ENCODE data around the gene EPHA4. TPM values are rescaled to one million over a fixed set of nuclear protein-coding genes. Genes with fewer than 3 reads are reported as not detected.

The EPHA4 gene
- polyA plus RNA-seq, 1 of the 3 experiments (the other 2 are of a cell fraction): 0.90 TPM

DNA sequence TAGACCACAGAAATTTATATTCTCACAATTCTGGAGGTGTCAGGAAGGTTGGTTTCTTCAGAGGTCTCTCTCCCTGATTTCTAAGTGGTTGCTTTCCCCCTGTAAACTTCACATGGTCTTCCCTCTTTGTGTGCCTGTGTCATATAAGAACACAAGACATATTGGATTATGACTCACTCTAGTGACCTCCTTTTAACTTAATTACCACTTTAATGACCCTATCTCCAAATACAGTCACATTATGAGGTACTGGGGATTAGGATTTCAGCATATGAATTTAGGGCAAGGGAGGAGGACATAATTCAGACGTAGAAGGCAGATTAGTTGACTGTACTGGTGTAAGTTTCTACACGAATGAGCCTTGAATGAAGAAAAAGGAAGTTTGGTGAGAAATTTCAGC, 38.2 kb upstream of the EPHA4 start:
- no peaks in the 10 kb centered on the region for H3K9me2 ChIP-seq
- H4K20me1 ChIP-seq (ENCODE audit: insufficient read depth): no peaks in the 10 kb centered on the region
- H2AFZ ChIP-seq (ENCODE audit: low read depth): no peak overlapping the region
- ChIA-PET CTCF (no interaction called here), POLR2A (no interaction called here)
- TF ChIP-seq, protein P1, sequence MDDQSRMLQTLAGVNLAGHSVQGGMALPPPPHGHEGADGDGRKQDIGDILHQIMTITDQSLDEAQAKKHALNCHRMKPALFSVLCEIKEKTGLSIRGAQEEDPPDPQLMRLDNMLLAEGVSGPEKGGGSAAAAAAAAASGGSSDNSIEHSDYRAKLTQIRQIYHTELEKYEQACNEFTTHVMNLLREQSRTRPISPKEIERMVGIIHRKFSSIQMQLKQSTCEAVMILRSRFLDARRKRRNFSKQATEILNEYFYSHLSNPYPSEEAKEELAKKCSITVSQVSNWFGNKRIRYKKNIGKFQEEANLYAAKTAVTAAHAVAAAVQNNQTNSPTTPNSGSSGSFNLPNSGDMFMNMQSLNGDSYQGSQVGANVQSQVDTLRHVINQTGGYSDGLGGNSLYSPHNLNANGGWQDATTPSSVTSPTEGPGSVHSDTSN (IDR thresholded peaks at IDR 0.05): no peak
- no peak for TF ChIP-seq EP300 (IDR thresholded peaks at IDR 0.05; ENCODE audit: borderline replicate concordance in 1 of 2, low read depth in 1 of 2, low read length in 1 of 2)
- TF ChIP-seq FOXM1 (IDR thresholded peaks at IDR 0.05; ENCODE audit: low read depth): no peak
- no peak for TF ChIP-seq RCOR1 (IDR thresholded peaks at IDR 0.05; ENCODE audit: low read length)
- TF ChIP-seq RXRA (IDR thresholded peaks at IDR 0.05; ENCODE audit: borderline replicate concordance, low read depth): no peak
- no peak for TF ChIP-seq YY1 (IDR thresholded peaks at IDR 0.05; ENCODE audit: low read depth)
- TF ChIP-seq FOSL2 (IDR thresholded peaks at IDR 0.05; ENCODE audit: borderline replicate concordance, low read depth): no peak
- TF ChIP-seq, protein P2, sequence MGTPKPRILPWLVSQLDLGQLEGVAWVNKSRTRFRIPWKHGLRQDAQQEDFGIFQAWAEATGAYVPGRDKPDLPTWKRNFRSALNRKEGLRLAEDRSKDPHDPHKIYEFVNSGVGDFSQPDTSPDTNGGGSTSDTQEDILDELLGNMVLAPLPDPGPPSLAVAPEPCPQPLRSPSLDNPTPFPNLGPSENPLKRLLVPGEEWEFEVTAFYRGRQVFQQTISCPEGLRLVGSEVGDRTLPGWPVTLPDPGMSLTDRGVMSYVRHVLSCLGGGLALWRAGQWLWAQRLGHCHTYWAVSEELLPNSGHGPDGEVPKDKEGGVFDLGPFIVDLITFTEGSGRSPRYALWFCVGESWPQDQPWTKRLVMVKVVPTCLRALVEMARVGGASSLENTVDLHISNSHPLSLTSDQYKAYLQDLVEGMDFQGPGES (IDR thresholded peaks at IDR 0.05; ENCODE audit: low read depth, low read length): no peak
- no peak for TF ChIP-seq RAD21 (IDR thresholded peaks at IDR 0.05; ENCODE audit: low read length)
- no peak for TF ChIP-seq EZH2phosphoT487 (IDR thresholded peaks at IDR 0.05; ENCODE audit: borderline replicate concordance, low read depth)
- TF ChIP-seq RFX5 (IDR thresholded peaks at IDR 0.05; ENCODE audit: low read length): no peak
- TF ChIP-seq, protein P3, sequence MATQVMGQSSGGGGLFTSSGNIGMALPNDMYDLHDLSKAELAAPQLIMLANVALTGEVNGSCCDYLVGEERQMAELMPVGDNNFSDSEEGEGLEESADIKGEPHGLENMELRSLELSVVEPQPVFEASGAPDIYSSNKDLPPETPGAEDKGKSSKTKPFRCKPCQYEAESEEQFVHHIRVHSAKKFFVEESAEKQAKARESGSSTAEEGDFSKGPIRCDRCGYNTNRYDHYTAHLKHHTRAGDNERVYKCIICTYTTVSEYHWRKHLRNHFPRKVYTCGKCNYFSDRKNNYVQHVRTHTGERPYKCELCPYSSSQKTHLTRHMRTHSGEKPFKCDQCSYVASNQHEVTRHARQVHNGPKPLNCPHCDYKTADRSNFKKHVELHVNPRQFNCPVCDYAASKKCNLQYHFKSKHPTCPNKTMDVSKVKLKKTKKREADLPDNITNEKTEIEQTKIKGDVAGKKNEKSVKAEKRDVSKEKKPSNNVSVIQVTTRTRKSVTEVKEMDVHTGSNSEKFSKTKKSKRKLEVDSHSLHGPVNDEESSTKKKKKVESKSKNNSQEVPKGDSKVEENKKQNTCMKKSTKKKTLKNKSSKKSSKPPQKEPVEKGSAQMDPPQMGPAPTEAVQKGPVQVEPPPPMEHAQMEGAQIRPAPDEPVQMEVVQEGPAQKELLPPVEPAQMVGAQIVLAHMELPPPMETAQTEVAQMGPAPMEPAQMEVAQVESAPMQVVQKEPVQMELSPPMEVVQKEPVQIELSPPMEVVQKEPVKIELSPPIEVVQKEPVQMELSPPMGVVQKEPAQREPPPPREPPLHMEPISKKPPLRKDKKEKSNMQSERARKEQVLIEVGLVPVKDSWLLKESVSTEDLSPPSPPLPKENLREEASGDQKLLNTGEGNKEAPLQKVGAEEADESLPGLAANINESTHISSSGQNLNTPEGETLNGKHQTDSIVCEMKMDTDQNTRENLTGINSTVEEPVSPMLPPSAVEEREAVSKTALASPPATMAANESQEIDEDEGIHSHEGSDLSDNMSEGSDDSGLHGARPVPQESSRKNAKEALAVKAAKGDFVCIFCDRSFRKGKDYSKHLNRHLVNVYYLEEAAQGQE (IDR thresholded peaks at IDR 0.05; ENCODE audit: low read depth, low read length): no peak
- no peak for TF ChIP-seq JUND (IDR thresholded peaks at IDR 0.05)
- no peak for TF ChIP-seq GABPA (IDR thresholded peaks at IDR 0.05; ENCODE audit: low read depth)
- TF ChIP-seq GATA2 (CRISPR knock-in tag; IDR thresholded peaks at IDR 0.05): no peak
- TF ChIP-seq, protein P4, sequence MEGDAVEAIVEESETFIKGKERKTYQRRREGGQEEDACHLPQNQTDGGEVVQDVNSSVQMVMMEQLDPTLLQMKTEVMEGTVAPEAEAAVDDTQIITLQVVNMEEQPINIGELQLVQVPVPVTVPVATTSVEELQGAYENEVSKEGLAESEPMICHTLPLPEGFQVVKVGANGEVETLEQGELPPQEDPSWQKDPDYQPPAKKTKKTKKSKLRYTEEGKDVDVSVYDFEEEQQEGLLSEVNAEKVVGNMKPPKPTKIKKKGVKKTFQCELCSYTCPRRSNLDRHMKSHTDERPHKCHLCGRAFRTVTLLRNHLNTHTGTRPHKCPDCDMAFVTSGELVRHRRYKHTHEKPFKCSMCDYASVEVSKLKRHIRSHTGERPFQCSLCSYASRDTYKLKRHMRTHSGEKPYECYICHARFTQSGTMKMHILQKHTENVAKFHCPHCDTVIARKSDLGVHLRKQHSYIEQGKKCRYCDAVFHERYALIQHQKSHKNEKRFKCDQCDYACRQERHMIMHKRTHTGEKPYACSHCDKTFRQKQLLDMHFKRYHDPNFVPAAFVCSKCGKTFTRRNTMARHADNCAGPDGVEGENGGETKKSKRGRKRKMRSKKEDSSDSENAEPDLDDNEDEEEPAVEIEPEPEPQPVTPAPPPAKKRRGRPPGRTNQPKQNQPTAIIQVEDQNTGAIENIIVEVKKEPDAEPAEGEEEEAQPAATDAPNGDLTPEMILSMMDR (IDR thresholded peaks at IDR 0.05): no peak
- no peak for TF ChIP-seq NRF1 (IDR thresholded peaks at IDR 0.05; ENCODE audit: low read depth, low read length)
- H3F3A ChIP-seq (replicated peaks; ENCODE audit: insufficient read depth): no peaks in the 10 kb centered on the region
- no peak overlapping the region for H3K9ac ChIP-seq
- H3K4me3 ChIP-seq (ENCODE audit: low read depth in 2 of 2, low read length in 1 of 2): no peak overlapping the region
- no peaks in the 10 kb centered on the region for H3K9me3 ChIP-seq
- DNase-seq: no peak
- no peaks in the 10 kb centered on the region for H3K79me2 ChIP-seq (ENCODE audit: insufficient read depth)
- WGBS (ENCODE audit: low lambda C conversion rate): 7% methylated on average over 2 of the region's 2 CpGs
- H3K4me2 ChIP-seq: no peak overlapping the region
- H3K27me3 ChIP-seq (ENCODE audit: insufficient read depth): no peaks in the 10 kb centered on the region
- no peaks in the 10 kb centered on the region for H3K36me3 ChIP-seq (replicated peaks in 1 of 2; ENCODE audit: control insufficient read depth in 1 of 2, insufficient read depth in 2 of 2, low read length in 1 of 2)
- no peaks in the 10 kb centered on the region for H3K4me1 ChIP-seq (ENCODE audit: control insufficient read depth in 1 of 2, insufficient read depth in 2 of 2, low read depth in 1 of 2, low read length in 1 of 2)
- H3K27ac ChIP-seq (ENCODE audit: low read depth in 2 of 2, low read length in 1 of 2): no peak overlapping the region
